ENCODE data around the gene RTL1. TPM values are rescaled to one million over a fixed set of nuclear protein-coding genes. Genes with fewer than 3 reads are reported as not detected.

Gene RTL1
- polyA plus RNA-seq, 1 of the 3 experiments (the other 2 are of a cell fraction): 0.07 TPM

GRCh38 chr14:100834082-100834793 lies 69.3 kb downstream of the RTL1 start:
- Histone ChIP-seq H3K27me3 (ENCODE audit: insufficient read depth) (no peaks in the 10 kb centered on the region), H3F3A (replicated peaks; ENCODE audit: insufficient read depth) (no peaks in the 10 kb centered on the region), H4K20me1 (ENCODE audit: insufficient read depth) (no peaks in the 10 kb centered on the region), H3K9ac (no peak overlapping the region), H3K36me3 (replicated peaks in 1 of 2; ENCODE audit: control insufficient read depth in 1 of 2, insufficient read depth in 2 of 2, low read length in 1 of 2) (no peaks in the 10 kb centered on the region), H3K79me2 (ENCODE audit: insufficient read depth) (no peaks in the 10 kb centered on the region), H3K4me1 (ENCODE audit: control insufficient read depth in 1 of 2, insufficient read depth in 2 of 2, low read depth in 1 of 2, low read length in 1 of 2) (peaks cover 0 to 24% of the 10 kb centered on the region in 2 experiments; a peak in 1 of 4 replicates), H3K4me2 (no peak overlapping the region), H3K9me3 (no peaks in the 10 kb centered on the region), H3K9me2 (no peaks in the 10 kb centered on the region), H2AFZ (ENCODE audit: low read depth) (no peak overlapping the region), H3K4me3 (ENCODE audit: low read depth in 2 of 2, low read length in 1 of 2) (no peak overlapping the region), H3K27ac (ENCODE audit: low read depth in 2 of 2, low read length in 1 of 2) (no peak overlapping the region)
- DNase-seq: no peak
- 47% methylated on average over 15 of the region's 15 CpGs for WGBS (ENCODE audit: low lambda C conversion rate)
- CTCF ChIA-PET: interaction anchor here (1.3 kb wide), 1 partner anchor 19 kb away, joined by 3 read pairs; no protein-coding TSS in a partner anchor
- no peak for TF ChIP-seq RAD21 (IDR thresholded peaks at IDR 0.05; ENCODE audit: low read length)
- no peak for TF ChIP-seq FOXM1 (IDR thresholded peaks at IDR 0.05; ENCODE audit: low read depth)
- TF ChIP-seq SMC3 (IDR thresholded peaks at IDR 0.05; ENCODE audit: low read depth, low read length): no peak
- no peak for TF ChIP-seq FOSL2 (IDR thresholded peaks at IDR 0.05; ENCODE audit: borderline replicate concordance, low read depth)
- TF ChIP-seq JUND (IDR thresholded peaks at IDR 0.05): no peak
- TF ChIP-seq USF1 (IDR thresholded peaks at IDR 0.05; ENCODE audit: borderline replicate concordance, low read depth): no peak
- no peak for TF ChIP-seq PBX3 (IDR thresholded peaks at IDR 0.05)
- TF ChIP-seq SIN3A (IDR thresholded peaks at IDR 0.05; ENCODE audit: borderline replicate concordance, low read depth, low read length): no peak
- TF ChIP-seq TAF1 (IDR thresholded peaks at IDR 0.05; ENCODE audit: borderline replicate concordance, low read depth, low read length): no peak
- no peak for TF ChIP-seq NFIC (IDR thresholded peaks at IDR 0.05; ENCODE audit: borderline replicate concordance)
- POLR2A ChIA-PET: no interaction called here

- Histone ChIP-seq H2AFZ (ENCODE audit: low read depth) (no peak overlapping the region), H3F3A (replicated peaks; ENCODE audit: insufficient read depth) (no peaks in the 10 kb centered on the region), H3K79me2 (ENCODE audit: insufficient read depth) (no peaks in the 10 kb centered on the region), H3K27ac (ENCODE audit: low read depth in 2 of 2, low read length in 1 of 2) (no peak overlapping the region), H3K9me2 (no peaks in the 10 kb centered on the region), H3K4me1 (ENCODE audit: control insufficient read depth in 1 of 2, insufficient read depth in 2 of 2, low read depth in 1 of 2, low read length in 1 of 2) (peaks cover 0 to 14% of the 10 kb centered on the region in 2 experiments; a peak in 1 of 4 replicates), H3K4me2 (no peak overlapping the region), H3K9ac (no peak overlapping the region), H3K36me3 (replicated peaks in 1 of 2; ENCODE audit: control insufficient read depth in 1 of 2, insufficient read depth in 2 of 2, low read length in 1 of 2) (no peaks in the 10 kb centered on the region), H3K4me3 (ENCODE audit: low read depth in 2 of 2, low read length in 1 of 2) (no peak overlapping the region), H3K9me3 (no peaks in the 10 kb centered on the region), H4K20me1 (ENCODE audit: insufficient read depth) (no peaks in the 10 kb centered on the region), H3K27me3 (ENCODE audit: insufficient read depth) (no peaks in the 10 kb centered on the region)
- TF ChIP-seq ZBTB33 (IDR thresholded peaks at IDR 0.05; ENCODE audit: borderline replicate concordance, low read depth) (no peak), FOXJ3 (CRISPR knock-in tag; IDR thresholded peaks at IDR 0.05) (no peak), RFX5 (IDR thresholded peaks at IDR 0.05; ENCODE audit: low read length) (no peak), USF1 (IDR thresholded peaks at IDR 0.05; ENCODE audit: borderline replicate concordance, low read depth) (no peak), MXI1 (IDR thresholded peaks at IDR 0.05; ENCODE audit: low read depth, low read length) (no peak), SMC3 (IDR thresholded peaks at IDR 0.05; ENCODE audit: low read depth, low read length) (no peak), EP300 (IDR thresholded peaks at IDR 0.05; ENCODE audit: borderline replicate concordance in 1 of 2, low read depth in 1 of 2, low read length in 1 of 2) (no peak), TCF12 (IDR thresholded peaks at IDR 0.05) (no peak), GATA2 (CRISPR knock-in tag; IDR thresholded peaks at IDR 0.05) (no peak), MAX (IDR thresholded peaks at IDR 0.05; ENCODE audit: low read depth) (no peak), CHD2 (IDR thresholded peaks at IDR 0.05; ENCODE audit: low read length, partially characterized antibody) (no peak), FOXM1 (IDR thresholded peaks at IDR 0.05; ENCODE audit: low read depth) (no peak), EZH2phosphoT487 (IDR thresholded peaks at IDR 0.05; ENCODE audit: borderline replicate concordance, low read depth) (no peak), JUND (IDR thresholded peaks at IDR 0.05) (no peak), RCOR1 (IDR thresholded peaks at IDR 0.05; ENCODE audit: low read length) (no peak), RXRA (IDR thresholded peaks at IDR 0.05; ENCODE audit: borderline replicate concordance, low read depth) (no peak), NFIC (IDR thresholded peaks at IDR 0.05; ENCODE audit: borderline replicate concordance) (no peak)
- DNase-seq: no peak
- ChIA-PET POLR2A (no interaction called here), CTCF (no interaction called here)
- 71% methylated on average over 21 of the region's 21 CpGs for WGBS (ENCODE audit: low lambda C conversion rate)
These were observed 71.1 kb downstream of the RTL1 start for GRCh38 chr14:100832311-100832960.
